IMR-90 (cell line): ENCODE measurements around the gene BTG3. TPM values are rescaled to one million over a fixed set of nuclear protein-coding genes. Genes with fewer than 3 reads are reported as not detected.

Experiments used
- ATAC-seq: fragments of 200-7000 bp; cut with Tn5 transposase; 2 replicates; pipeline ENCODE4 v1.9.1; 2020; ENCODE audit warnings: low read depth, mild to moderate bottlenecking, moderate library complexity
- BruUV-seq: library from RNA; stranded (reverse); fragments of 400-500 nt; replicated peaks from 2 replicates; lab custom pipeline; 2021; lab: Mats Ljungman, UMichigan
- CTCF ChIA-PET: fragments of 300-600 bp; formaldehyde crosslinking; extraction: SDS; loops from one replicate; lab custom pipeline; 2021; ENCODE audit warnings: antibody characterized with exemption; lab: Yijun Ruan, JAX
- POLR2A ChIA-PET: fragments of 300-600 bp; sonication (Branson Sonifier 250); formaldehyde crosslinking; loops from one replicate; lab custom pipeline; 2022; ENCODE audit warnings: antibody characterized with exemption; ENCODE audit not compliant: unreplicated experiment; lab: Charles Lee
- DNase-seq: peaks from one replicate; pipeline ENCODE4 v3.0.0; 2013
- H2AFZ ChIP-seq: replicated peaks from 2 replicates; pipeline ENCODE3; 2013; ENCODE audit warnings: low read length, mild to moderate bottlenecking; ENCODE audit not compliant: poor library complexity
- H2AK5ac ChIP-seq: 2 replicates; pipeline ENCODE4 v1.6.1; 2013; ENCODE audit warnings: low read depth, low read length, inconsistent platforms
- H2AK9ac ChIP-seq: replicated peaks from 2 replicates; pipeline ENCODE3; 2013; ENCODE audit warnings: mild to moderate bottlenecking, low read depth, low read length, moderate library complexity; ENCODE audit not compliant: poor library complexity
- H2BK120ac ChIP-seq: 2 replicates; pipeline ENCODE4 v1.6.1; 2013; ENCODE audit warnings: low read depth, low read length, inconsistent platforms
- H2BK15ac ChIP-seq: 3 replicates; pipeline ENCODE4 v1.6.1; 2013; ENCODE audit warnings: low read depth, low read length, inconsistent platforms
- H2BK20ac ChIP-seq: 2 replicates; pipeline ENCODE4 v1.6.1; 2013; ENCODE audit warnings: low read depth, mild to moderate bottlenecking, inconsistent platforms, low read length, moderate library complexity
- H2BK5ac ChIP-seq: 2 replicates; pipeline ENCODE4 v1.6.1; 2013; ENCODE audit warnings: mild to moderate bottlenecking, low read depth, low read length, inconsistent platforms; ENCODE audit not compliant: poor library complexity, severe bottlenecking
- H3K14ac ChIP-seq: replicated peaks from 2 replicates; pipeline ENCODE4 v1.6.1; 2013; ENCODE audit warnings: low read depth, low read length, inconsistent platforms
- H3K18ac ChIP-seq: 2 replicates; pipeline ENCODE4 v1.6.1; 2013; ENCODE audit warnings: low read depth, low read length, control low read depth
- H3K23ac ChIP-seq: 2 replicates; pipeline ENCODE4 v1.6.1; 2013; ENCODE audit warnings: low read depth, low read length, inconsistent platforms
- H3K27ac ChIP-seq: 2 replicates; pipeline ENCODE4 v1.5.1; 2013; ENCODE audit warnings: mild to moderate bottlenecking, control low read depth, low read length; ENCODE audit not compliant: insufficient read depth
- H3K27me3 ChIP-seq: 2 replicates; pipeline ENCODE4 v1.6.1; 2013; ENCODE audit warnings: low read length; ENCODE audit not compliant: control insufficient read depth, insufficient read depth
- H3K36me3 ChIP-seq: 2 replicates; pipeline ENCODE4 v1.6.1; 2013; ENCODE audit warnings: low read length, mixed read lengths; ENCODE audit not compliant: control insufficient read depth, insufficient read depth
- H3K4ac ChIP-seq: 2 replicates; pipeline ENCODE4 v1.6.1; 2013; ENCODE audit warnings: low read depth, low read length, inconsistent platforms
- H3K4me1 ChIP-seq: 2 replicates; pipeline ENCODE4 v1.6.1; 2013; ENCODE audit warnings: low read length, mixed read lengths; ENCODE audit not compliant: control insufficient read depth, insufficient read depth
- H3K4me2 ChIP-seq: 2 replicates; pipeline ENCODE4 v1.6.1; 2013; ENCODE audit warnings: low read depth, mild to moderate bottlenecking, control low read depth, low read length, moderate library complexity
- H3K4me3 ChIP-seq: 2 replicates; pipeline ENCODE4 v1.5.1; 2013; ENCODE audit warnings: low read depth, mild to moderate bottlenecking, control low read depth, low read length, moderate library complexity; ENCODE audit not compliant: insufficient read depth
- H3K56ac ChIP-seq: 2 replicates; pipeline ENCODE4 v1.6.1; 2013; ENCODE audit warnings: low read length, inconsistent platforms; ENCODE audit not compliant: insufficient read depth; ENCODE audit errors: extremely low read depth
- H3K79me1 ChIP-seq, 2 experiments: 2 replicates each; pipeline ENCODE4 v1.6.1; 2013; ENCODE audit warnings: low read length in 2 of 2, inconsistent platforms in 1 of 2, low read depth in 1 of 2
- H3K9ac ChIP-seq: 2 replicates; pipeline ENCODE4 v1.6.1; 2013; ENCODE audit warnings: low read depth, low read length, control low read depth
- H3K9me1 ChIP-seq: 2 replicates; pipeline ENCODE4 v1.6.1; 2013; ENCODE audit warnings: low read length, inconsistent platforms; ENCODE audit not compliant: insufficient read depth
- H3K9me3 ChIP-seq: 2 replicates; pipeline ENCODE4 v1.6.1; 2013; ENCODE audit warnings: low read length; ENCODE audit not compliant: control insufficient read depth, insufficient read depth
- H4K20me1 ChIP-seq: 2 replicates; pipeline ENCODE4 v1.6.1; 2013; ENCODE audit warnings: low read length, inconsistent platforms; ENCODE audit not compliant: insufficient read depth
- H4K5ac ChIP-seq: 2 replicates; pipeline ENCODE4 v1.6.1; 2013; ENCODE audit warnings: mild to moderate bottlenecking, low read depth, low read length, control low read depth
- H4K8ac ChIP-seq, 2 experiments: 2 replicates each; pipeline ENCODE4 v1.6.1; 2013; ENCODE audit warnings: low read depth in 2 of 2, low read length in 2 of 2, control low read depth in 1 of 2, inconsistent platforms in 1 of 2
- H4K91ac ChIP-seq: 2 replicates; pipeline ENCODE4 v1.6.1; 2013; ENCODE audit warnings: low read depth, low read length, inconsistent platforms; ENCODE audit not compliant: insufficient read depth
- BHLHE40 ChIP-seq: fragments of 150-350 bp; IDR thresholded peaks from 2 replicates; pipeline ENCODE4 v1.6.1; 2016; ENCODE audit warnings: mild to moderate bottlenecking, low read depth, low read length
- CEBPB ChIP-seq: IDR thresholded peaks from 2 replicates; pipeline ENCODE4 v1.6.1; 2012; ENCODE audit warnings: low read depth, low read length, improper control_type of control experiment
- MAZ ChIP-seq: IDR thresholded peaks from 2 replicates; pipeline ENCODE4 v1.6.1; 2012; ENCODE audit warnings: low read depth, mild to moderate bottlenecking, low read length, improper control_type of control experiment, moderate library complexity, borderline replicate concordance
- NFE2L2 ChIP-seq: fragments of 150-350 bp; IDR thresholded peaks from 2 replicates; pipeline ENCODE4 v1.6.1; 2016; ENCODE audit warnings: low read depth, mild to moderate bottlenecking, low read length
- RAD21 ChIP-seq: IDR thresholded peaks from 2 replicates; pipeline ENCODE4 v1.6.1; 2012; ENCODE audit warnings: low read length, improper control_type of control experiment
- RFX5 ChIP-seq: IDR thresholded peaks from 2 replicates; pipeline ENCODE4 v1.8.0; 2012; ENCODE audit warnings: low read depth, mild to moderate bottlenecking, low read length, moderate library complexity
- WGBS, 2 experiments: methylation state at CpG; one replicate each; pipeline versions ENCODE4 v1.1.5 to v1.1.7; 2013; ENCODE audit warnings: missing lambda C conversion rate in 2 of 2; ENCODE audit not compliant: insufficient read length in 1 of 2; ENCODE audit errors: extremely low coverage in 2 of 2; 5-methylcytosine and 5-hydroxymethylcytosine counted together
- dilution Hi-C: fragments of 300-500 bp; cut with HindIII; formaldehyde crosslinking; loops from one replicate; pipeline ENCODE4 v1.14.3; 2018; ENCODE audit warnings: low sequenced_read_pairs; ENCODE audit not compliant: unreplicated experiment
- in situ Hi-C: fragments of 300-500 bp; cut with MboI; formaldehyde crosslinking; loops from 3 replicates; pipeline ENCODE4 v1.14.3; 2019; ENCODE audit warnings: low sequenced_read_pairs, inconsistent platforms, mixed read lengths
- intact Hi-C: fragments of 100-400 bp; cut with micrococcal nuclease; formaldehyde crosslinking; loops from 2 replicates; pipeline ENCODE4 v1.10.0; 2022
- polyA plus RNA-seq, 3 experiments: library from polyadenylated mRNA; depleted of rRNA; stranded (reverse); fragments of >200 nt; gene quantifications; 2 replicates each; pipeline ENCODE4 v1.2.3, GENCODE V29; 2012; ENCODE audit warnings: low replicate concordance in 1 of 3
- total RNA-seq: library from RNA; depleted of rRNA; stranded (reverse); fragments of >200 nt; gene quantifications from 2 replicates; pipeline ENCODE4 v1.2.3, GENCODE V29; 2012
- TF ChIP-seq, protein P1 (sequence below): fragments of 150-350 bp; IDR thresholded peaks from 2 replicates; pipeline ENCODE4 v1.6.1; 2016; ENCODE audit warnings: low read depth, mild to moderate bottlenecking, low read length, moderate library complexity, borderline replicate concordance

The BTG3 gene
- total and polyA plus RNA-seq, 2 of the 4 experiments (the other 2 are of a cell fraction): 22.4 to 38.1 TPM

DNA sequence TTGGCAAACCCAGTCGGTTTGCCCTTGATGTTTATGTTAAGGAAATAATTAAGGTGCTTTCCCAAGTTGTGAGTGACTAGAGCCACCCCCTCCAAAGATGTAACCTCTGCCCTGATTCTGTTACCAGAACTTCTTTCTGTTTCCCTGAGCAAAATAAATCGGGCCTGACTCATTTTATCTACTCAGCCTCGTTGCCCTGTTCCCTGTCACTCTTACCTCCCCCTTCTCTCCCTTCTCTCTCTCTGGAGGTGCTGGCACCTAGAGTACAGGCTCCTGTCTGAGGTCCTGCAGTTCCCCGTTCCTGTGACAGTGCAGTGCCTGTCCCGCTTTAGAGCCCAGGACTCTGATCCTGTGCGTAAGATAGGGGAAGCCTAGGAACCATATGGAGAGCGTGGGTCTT, 64.4 kb downstream of the BTG3 start:
- dilution Hi-C loops (no loop called here), in situ Hi-C loops (no loop called here), intact Hi-C loops (no loop called here)
- TF ChIP-seq, protein P1, sequence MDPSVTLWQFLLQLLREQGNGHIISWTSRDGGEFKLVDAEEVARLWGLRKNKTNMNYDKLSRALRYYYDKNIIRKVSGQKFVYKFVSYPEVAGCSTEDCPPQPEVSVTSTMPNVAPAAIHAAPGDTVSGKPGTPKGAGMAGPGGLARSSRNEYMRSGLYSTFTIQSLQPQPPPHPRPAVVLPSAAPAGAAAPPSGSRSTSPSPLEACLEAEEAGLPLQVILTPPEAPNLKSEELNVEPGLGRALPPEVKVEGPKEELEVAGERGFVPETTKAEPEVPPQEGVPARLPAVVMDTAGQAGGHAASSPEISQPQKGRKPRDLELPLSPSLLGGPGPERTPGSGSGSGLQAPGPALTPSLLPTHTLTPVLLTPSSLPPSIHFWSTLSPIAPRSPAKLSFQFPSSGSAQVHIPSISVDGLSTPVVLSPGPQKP: no peak
- TF ChIP-seq BHLHE40: no peak
- no peak for TF ChIP-seq CEBPB
- TF ChIP-seq RFX5: no peak
- TF ChIP-seq NFE2L2: no peak
- no peak for TF ChIP-seq MAZ
- TF ChIP-seq RAD21: no peak
- H3K4me2 ChIP-seq: no peak overlapping the region
- ATAC-seq (peak; percentile 27; the same call in 1 of the 2 replicates), DNase-seq (peak; percentile 39)
- H3K23ac ChIP-seq: no peak overlapping the region
- peak overlapping the region; percentile 57 for H2AK9ac ChIP-seq
- no peak overlapping the region for H3K27ac ChIP-seq
- no peaks in the 10 kb centered on the region for H3K9me1 ChIP-seq
- H2AFZ ChIP-seq: peak overlapping the region; percentile 58
- BruUV-seq: no TSS peak
- ChIA-PET CTCF (interaction anchor here (0.6 kb wide), 1 partner anchor 17 kb away, joined by 4 read pairs; no protein-coding TSS in a partner anchor), POLR2A (no interaction called here)
- 0 out of 2 replicates have a peak, but pooled peaks cover 2% of the 10 kb centered on the region for H3K27me3 ChIP-seq
- H3K4me1 ChIP-seq: peaks cover 3% of the 10 kb centered on the region; the same call in 1 of the 2 replicates
- no peak overlapping the region for H2BK15ac ChIP-seq
- no peak overlapping the region for H2BK5ac ChIP-seq
- H2AK5ac ChIP-seq: no peak overlapping the region
- no peaks in the 10 kb centered on the region for H4K20me1 ChIP-seq
- H3K9ac ChIP-seq: no peak overlapping the region
- no peak overlapping the region for H2BK120ac ChIP-seq
- H3K79me1 ChIP-seq: no peaks in the 10 kb centered on the region
- H3K9me3 ChIP-seq: no peaks in the 10 kb centered on the region
- H3K4me3 ChIP-seq: no peak overlapping the region
- H4K91ac ChIP-seq: no peak overlapping the region
- 77% methylated on average over 4 of the region's 7 CpGs; no CpG with 5 or more reads in 1 of the 2 experiments for WGBS, 2 experiments
- H3K4ac ChIP-seq: no peak overlapping the region; the same call in 1 of the 2 replicates
- H2BK20ac ChIP-seq: no peak overlapping the region
- H4K8ac ChIP-seq: no peak overlapping the region
- H3K14ac ChIP-seq: peak overlapping the region; percentile 41; the same call in 1 of the 2 replicates
- no peak overlapping the region for H4K5ac ChIP-seq
- no peak overlapping the region for H3K18ac ChIP-seq
- H3K36me3 ChIP-seq: no peaks in the 10 kb centered on the region
- H3K56ac ChIP-seq: no peak overlapping the region
